Astrocyte of the spinal cord (primary cell): Measurements from ENCODE around the gene GRPEL2.

ENCODE experiments used
- DNase-seq: peaks from one replicate; pipeline ENCODE4 v3.0.0; 2011; ENCODE audit warnings: low read depth, low spot score
- H3K4me3 ChIP-seq: 2 replicates; pipeline ENCODE4 v1.5.1; 2011; ENCODE audit warnings: low read depth, mild to moderate bottlenecking, low read length, moderate library complexity
- in situ Hi-C: cut with HindIII; loops from 2 replicates; pipeline ENCODE4 v1.10.0; 2017; ENCODE audit warnings: low sequenced_read_pairs
- TF ChIP-seq, protein P1 (sequence below): IDR thresholded peaks from 2 replicates; pipeline ENCODE4 v1.5.1; 2012; ENCODE audit warnings: low read depth, mild to moderate bottlenecking, low read length, inconsistent platforms

The GRPEL2 gene

DNA sequence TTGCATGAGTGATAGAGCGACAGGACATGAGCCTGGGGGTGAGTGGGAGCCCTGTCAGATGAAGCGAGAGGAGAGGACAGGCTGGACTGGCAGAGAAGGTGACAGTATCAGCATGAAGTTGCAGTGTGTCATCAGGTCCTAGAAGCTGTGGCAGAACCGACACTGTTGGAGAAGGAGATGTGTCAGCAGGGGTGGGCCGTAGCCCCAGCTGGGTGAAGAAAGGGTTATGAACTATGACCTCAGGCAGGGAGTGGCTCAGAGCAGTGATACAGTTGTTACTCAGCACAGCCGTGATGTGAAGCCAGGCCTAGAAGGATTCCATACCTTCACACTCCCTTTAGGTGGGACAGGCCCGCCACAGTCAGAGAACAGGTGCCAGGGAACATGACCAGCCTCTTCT is 20.1 kb downstream of the GRPEL2 start:
- in situ Hi-C loops = no loop called here
- H3K4me3 ChIP-seq = no peak overlapping the region
- no peak for DNase-seq
- TF ChIP-seq, protein P1, sequence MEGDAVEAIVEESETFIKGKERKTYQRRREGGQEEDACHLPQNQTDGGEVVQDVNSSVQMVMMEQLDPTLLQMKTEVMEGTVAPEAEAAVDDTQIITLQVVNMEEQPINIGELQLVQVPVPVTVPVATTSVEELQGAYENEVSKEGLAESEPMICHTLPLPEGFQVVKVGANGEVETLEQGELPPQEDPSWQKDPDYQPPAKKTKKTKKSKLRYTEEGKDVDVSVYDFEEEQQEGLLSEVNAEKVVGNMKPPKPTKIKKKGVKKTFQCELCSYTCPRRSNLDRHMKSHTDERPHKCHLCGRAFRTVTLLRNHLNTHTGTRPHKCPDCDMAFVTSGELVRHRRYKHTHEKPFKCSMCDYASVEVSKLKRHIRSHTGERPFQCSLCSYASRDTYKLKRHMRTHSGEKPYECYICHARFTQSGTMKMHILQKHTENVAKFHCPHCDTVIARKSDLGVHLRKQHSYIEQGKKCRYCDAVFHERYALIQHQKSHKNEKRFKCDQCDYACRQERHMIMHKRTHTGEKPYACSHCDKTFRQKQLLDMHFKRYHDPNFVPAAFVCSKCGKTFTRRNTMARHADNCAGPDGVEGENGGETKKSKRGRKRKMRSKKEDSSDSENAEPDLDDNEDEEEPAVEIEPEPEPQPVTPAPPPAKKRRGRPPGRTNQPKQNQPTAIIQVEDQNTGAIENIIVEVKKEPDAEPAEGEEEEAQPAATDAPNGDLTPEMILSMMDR = no peak

DNA sequence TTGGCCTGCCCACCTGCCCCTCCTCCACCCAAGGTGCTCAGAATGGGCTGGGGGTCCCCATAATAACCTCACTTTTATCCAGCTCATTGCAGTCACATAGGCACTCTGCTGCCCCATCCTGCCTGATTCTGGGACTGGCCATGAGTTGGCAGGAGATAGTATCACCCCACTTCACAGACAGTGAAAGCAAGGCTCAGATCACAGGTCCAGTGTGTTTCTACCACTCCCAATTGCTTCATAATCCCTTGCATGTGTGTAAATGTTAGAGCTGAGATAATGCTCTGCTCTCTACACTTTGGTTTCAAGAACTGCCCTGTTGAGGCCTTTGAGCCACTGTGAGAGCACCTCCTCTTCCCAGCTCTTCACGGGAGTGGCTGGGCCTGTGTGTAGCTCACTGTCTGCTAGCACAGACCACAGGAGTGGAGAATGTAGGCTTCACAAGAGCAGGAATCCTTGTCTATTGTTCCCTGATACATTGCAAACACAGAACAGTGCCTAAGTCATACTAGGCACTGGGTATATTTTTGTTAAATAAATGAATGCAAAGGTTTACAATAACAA is 20.9 kb downstream of the GRPEL2 start:
- TF ChIP-seq, protein P1 = no peak
- no peak overlapping the region for H3K4me3 ChIP-seq
- in situ Hi-C loops = no loop called here
- no peak for DNase-seq

DNA sequence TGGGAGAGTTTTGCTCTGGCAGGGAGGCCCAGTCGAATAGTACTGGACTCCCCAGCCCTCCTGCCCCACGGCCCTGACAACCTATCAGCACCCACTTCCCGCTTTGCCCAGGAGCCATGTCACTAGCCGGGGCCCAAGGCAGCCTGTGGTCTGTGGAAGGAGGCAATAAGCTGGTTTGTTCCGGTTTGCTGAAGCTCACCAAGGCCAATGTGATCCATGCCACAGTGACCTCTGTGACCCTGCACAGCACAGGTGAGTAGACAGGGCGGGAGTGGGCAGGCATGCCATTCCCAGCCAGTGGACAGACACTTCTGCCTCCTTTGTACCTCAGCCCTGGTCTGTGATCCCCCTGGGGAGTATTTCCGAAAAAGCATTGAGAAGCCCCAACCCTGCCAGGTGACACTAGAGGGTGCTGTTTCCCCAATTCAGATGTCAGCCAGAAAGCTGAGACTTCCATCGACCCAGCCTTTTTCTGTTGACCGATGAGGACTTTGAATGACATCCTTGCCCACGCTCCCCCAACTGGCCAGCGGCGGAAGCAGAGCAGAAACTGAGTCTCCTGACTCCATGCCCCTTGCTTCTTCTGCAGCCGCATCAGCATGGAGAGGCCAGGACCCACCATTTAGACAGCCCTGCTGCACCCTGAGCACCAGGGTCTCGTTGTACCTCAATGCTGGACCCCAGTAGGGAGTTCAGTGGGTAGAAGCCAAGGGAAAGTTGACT is 22.1 kb downstream of the GRPEL2 start:
- TF ChIP-seq, protein P1 = peak; percentile 92
- in situ Hi-C loops = no loop called here
- DNase-seq = peak; percentile 53
- no peak overlapping the region for H3K4me3 ChIP-seq

DNA sequence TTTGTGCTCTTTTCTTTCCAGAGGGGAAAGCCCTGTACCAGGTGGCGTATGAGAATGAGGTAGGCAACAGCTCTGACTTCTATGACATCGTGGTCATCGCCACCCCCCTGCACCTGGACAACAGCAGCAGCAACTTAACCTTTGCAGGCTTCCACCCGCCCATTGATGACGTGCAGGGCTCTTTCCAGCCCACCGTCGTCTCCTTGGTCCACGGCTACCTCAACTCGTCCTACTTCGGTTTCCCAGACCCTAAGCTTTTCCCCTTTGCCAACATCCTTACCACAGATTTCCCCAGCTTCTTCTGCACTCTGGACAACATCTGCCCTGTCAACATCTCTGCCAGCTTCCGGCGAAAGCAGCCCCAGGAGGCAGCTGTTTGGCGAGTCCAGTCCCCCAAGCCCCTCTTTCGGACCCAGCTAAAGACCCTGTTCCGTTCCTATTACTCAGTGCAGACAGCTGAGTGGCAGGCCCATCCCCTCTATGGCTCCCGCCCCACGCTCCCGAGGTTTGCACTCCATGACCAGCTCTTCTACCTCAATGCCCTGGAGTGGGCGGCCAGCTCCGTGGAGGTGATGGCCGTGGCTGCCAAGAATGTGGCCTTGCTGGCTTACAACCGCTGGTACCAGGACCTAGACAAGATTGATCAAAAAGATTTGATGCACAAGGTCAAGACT is 22.8 kb downstream of the GRPEL2 start:
- H3K4me3 ChIP-seq = no peak overlapping the region
- TF ChIP-seq, protein P1 = no peak
- no peak for DNase-seq
- in situ Hi-C loops = no loop called here

DNA sequence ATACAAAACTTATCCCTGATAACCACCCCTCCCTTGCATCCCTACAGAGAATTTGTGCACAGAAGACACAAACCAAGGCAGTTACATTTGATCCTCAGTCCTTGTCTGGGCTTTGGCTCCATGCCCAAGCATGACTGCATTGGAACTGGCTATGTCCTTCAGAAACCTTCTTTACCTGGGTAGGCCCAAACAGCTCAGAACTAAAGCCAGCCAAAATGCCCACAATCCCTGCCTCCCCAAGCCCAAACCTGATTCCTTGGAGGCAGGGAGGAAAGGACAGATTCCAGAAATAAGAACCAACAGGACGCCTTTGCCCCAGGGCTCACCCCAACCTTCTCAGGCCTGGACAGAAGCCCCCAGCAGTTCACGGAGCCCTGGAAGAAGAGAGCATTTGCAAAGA is 25.6 kb downstream of the GRPEL2 start:
- in situ Hi-C loops = no loop called here
- H3K4me3 ChIP-seq = no peak overlapping the region
- TF ChIP-seq, protein P1 = no peak
- no peak for DNase-seq

DNA sequence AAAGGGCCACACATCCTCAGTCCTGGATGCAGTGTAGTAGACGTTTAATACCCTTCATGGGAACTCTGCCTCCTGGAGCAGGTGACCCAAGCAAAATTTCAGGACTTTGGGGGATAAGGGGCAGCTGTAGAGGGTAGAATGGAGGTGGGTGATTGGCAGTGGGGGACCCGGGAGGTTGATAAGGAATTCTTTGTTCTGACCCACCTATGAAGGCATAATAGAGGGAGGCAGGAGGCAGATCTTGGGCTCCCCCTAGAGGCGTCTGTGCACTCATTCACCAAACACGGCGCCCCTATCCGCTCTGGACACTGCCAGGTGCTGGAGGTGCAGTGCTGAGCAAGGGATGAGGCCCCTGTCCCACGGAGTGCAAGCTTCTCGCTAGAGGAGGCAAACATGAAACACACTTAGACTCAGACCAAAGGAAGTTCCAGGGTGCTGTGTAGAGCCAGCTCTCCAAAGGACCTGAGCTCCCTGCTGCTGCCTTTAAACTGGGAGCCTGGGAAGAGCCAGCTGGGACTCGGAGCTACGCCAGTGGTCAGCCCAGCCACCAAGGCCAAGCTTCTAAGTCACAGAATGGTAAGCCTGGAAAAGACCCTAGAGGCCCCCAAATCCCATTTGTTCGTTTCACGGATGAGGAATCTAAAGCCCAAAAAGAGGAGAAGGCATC is 26.1 kb downstream of the GRPEL2 start:
- no peak overlapping the region for H3K4me3 ChIP-seq
- DNase-seq = peak; percentile 35
- TF ChIP-seq, protein P1 = peak; percentile 89
- in situ Hi-C loops = no loop called here
